Natural killer cell (primary cell): ENCODE results near the gene NEK11. TPM values are rescaled to one million over a fixed set of nuclear protein-coding genes. Genes with fewer than 3 reads are reported as not detected.

Experiments used
- ATAC-seq, 3 donors: fragments of 150-1000 bp in 2 of 3; fragments of 200-7000 bp in 1 of 3; cut with Tn5 transposase; 1 replicate in 1 of 3; 2 replicates in 2 of 3; pipeline ENCODE4 v1.10.0; 2021; ENCODE audit warnings: mild to moderate bottlenecking in 2 of 3, moderate library complexity in 2 of 3
- DNase-seq, 2 donors: peaks; one replicate each; pipeline versions ENCODE4 v3.0.0 to v3.0.0-alpha.2; 2013 to 2021; ENCODE audit warnings: mixed read lengths in 1 of 2
- H3K27ac ChIP-seq: one replicate; pipeline ENCODE4 v1.5.1; 2013; ENCODE audit warnings: mild to moderate bottlenecking, low read length
- H3K27me3 ChIP-seq: one replicate; pipeline ENCODE4 v1.6.1; 2013; ENCODE audit warnings: low read length; ENCODE audit not compliant: control insufficient read depth, insufficient read depth
- H3K36me3 ChIP-seq: one replicate; pipeline ENCODE4 v1.6.1; 2013; ENCODE audit warnings: low read length; ENCODE audit not compliant: control insufficient read depth, insufficient read depth
- H3K4me1 ChIP-seq: one replicate; pipeline ENCODE4 v1.6.1; 2013; ENCODE audit warnings: low read length; ENCODE audit not compliant: control insufficient read depth, insufficient read depth
- H3K4me3 ChIP-seq: one replicate; pipeline ENCODE4 v1.5.1; 2013; ENCODE audit warnings: low read length
- H3K9me3 ChIP-seq: one replicate; pipeline ENCODE4 v1.6.1; 2013; ENCODE audit warnings: low read length; ENCODE audit not compliant: control insufficient read depth, insufficient read depth
- H3K27ac Mint-ChIP-seq, 2 donors: one replicate each; pipeline ENCODE4 v1.8.0; 2022; ENCODE audit warnings: mild to moderate bottlenecking in 2 of 2, mixed read lengths in 2 of 2, moderate library complexity in 1 of 2
- H3K27me3 Mint-ChIP-seq, 2 donors: one replicate each; pipeline ENCODE4 v1.8.0; 2022; ENCODE audit warnings: low read depth in 2 of 2, mixed read lengths in 2 of 2
- H3K36me3 Mint-ChIP-seq: one replicate; pipeline ENCODE4 v1.8.0; 2022; ENCODE audit warnings: mixed read lengths
- H3K4me1 Mint-ChIP-seq, 2 donors: one replicate each; pipeline ENCODE4 v1.8.0; 2022; ENCODE audit warnings: mixed read lengths in 2 of 2
- H3K4me3 Mint-ChIP-seq: one replicate; pipeline ENCODE4 v1.8.0; 2022; ENCODE audit warnings: mild to moderate bottlenecking, moderate library complexity, mixed read lengths
- H3K9me3 Mint-ChIP-seq, 2 donors: one replicate each; pipeline ENCODE4 v1.8.0; 2022; ENCODE audit warnings: mixed read lengths in 2 of 2
- WGBS: methylation state at CpG from one replicate; pipeline ENCODE4 v1.1.7; 2013; ENCODE audit warnings: missing lambda C conversion rate; ENCODE audit not compliant: insufficient coverage; 5-methylcytosine and 5-hydroxymethylcytosine counted together
- intact Hi-C: fragments of 100-400 bp; cut with micrococcal nuclease; formaldehyde crosslinking; loops from one replicate; pipeline ENCODE4 v1.14.2; 2022
- total RNA-seq, 4 donors: library from RNA; stranded (reverse); fragments of 120-200 nt in 1 of 4; gene quantifications; one replicate each; pipeline versions ENCODE4 v1.2.3 to v1.2.4, GENCODE V29; 2013 to 2022
- TF ChIP-seq, protein P1 (sequence below): fragments of 200-600 bp; IDR thresholded peaks from one replicate; pipeline ENCODE4 v1.8.0; 2022; ENCODE audit warnings: antibody characterized with exemption

The NEK11 gene
- total RNA-seq, 3 donors from 2014 or later (not counting 1 experiment from before 2014, with no cell fraction given): 2.6 to 3.6 (median 3.5) TPM

DNA sequence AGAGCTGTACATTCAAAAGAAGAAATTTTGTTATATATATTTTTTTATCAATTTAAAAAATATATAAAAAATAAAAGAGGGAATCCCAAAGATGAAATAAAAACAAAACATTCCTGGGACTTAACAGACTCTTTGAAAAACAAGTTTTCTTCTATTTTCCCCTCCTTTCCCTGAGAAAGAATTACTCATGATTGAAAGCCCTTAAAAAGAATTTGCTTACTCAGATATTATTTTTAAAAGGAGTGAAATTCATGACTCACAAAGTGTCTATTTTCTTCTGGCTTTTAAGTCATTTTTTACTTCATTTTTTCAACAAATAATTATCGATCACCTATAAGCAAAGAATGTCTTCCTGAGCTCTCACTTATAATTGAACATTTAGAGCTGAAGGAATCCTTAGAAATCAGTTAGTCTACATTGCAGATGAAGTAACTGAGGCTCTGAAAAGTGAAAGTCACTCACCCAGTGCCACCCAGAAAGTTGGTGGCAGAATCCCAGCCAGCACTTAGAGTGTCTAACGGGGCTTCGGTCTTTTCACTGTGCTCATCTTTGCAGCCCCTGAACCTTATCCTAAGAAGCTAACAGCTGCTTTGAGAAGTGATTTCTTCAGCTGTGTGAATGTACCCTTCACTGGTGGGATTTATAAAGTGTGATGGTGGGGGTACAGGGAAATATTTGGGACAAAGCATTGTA is 312.4 kb downstream of the NEK11 start:
- WGBS: 98% methylated on average over 2 of the region's 3 CpGs
- TF ChIP-seq, protein P1, sequence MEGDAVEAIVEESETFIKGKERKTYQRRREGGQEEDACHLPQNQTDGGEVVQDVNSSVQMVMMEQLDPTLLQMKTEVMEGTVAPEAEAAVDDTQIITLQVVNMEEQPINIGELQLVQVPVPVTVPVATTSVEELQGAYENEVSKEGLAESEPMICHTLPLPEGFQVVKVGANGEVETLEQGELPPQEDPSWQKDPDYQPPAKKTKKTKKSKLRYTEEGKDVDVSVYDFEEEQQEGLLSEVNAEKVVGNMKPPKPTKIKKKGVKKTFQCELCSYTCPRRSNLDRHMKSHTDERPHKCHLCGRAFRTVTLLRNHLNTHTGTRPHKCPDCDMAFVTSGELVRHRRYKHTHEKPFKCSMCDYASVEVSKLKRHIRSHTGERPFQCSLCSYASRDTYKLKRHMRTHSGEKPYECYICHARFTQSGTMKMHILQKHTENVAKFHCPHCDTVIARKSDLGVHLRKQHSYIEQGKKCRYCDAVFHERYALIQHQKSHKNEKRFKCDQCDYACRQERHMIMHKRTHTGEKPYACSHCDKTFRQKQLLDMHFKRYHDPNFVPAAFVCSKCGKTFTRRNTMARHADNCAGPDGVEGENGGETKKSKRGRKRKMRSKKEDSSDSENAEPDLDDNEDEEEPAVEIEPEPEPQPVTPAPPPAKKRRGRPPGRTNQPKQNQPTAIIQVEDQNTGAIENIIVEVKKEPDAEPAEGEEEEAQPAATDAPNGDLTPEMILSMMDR: no peak
- H3K9me3 ChIP-seq: peaks cover 3% of the 10 kb centered on the region
- Mint-ChIP-seq H3K4me1 (no peaks in the 10 kb centered on the region), H3K9me3 (no peaks in the 10 kb centered on the region), H3K27me3 (peaks cover 0 to 13% of the 10 kb centered on the region in 2 donors), H3K36me3 (no peaks in the 10 kb centered on the region), H3K27ac (no peak overlapping the region), H3K4me3 (no peak overlapping the region)
- intact Hi-C loops: no loop called here
- no peak overlapping the region for H3K4me3 ChIP-seq
- no peak for DNase-seq
- ATAC-seq: no peak
- H3K27me3 ChIP-seq: no peaks in the 10 kb centered on the region
- H3K36me3 ChIP-seq: no peaks in the 10 kb centered on the region
- H3K27ac ChIP-seq: no peak overlapping the region
- no peaks in the 10 kb centered on the region for H3K4me1 ChIP-seq

DNA sequence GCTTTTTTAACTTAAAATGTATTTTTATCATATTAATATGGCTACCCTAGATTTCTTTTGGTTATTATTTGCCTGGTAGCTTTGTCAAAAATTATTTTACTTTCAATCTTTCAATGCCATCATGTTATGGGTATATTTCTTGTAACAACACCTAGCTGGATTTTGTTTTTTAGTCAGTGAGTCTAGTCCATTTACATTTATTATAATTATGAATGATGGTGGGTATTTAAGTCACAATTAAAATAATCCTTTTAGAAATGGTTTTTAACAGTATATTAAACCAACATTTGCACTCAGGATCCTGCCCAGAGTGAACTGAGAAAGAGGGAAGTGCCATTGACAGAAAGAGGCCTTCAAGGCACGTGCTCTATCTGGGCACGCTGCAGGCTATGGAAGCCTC is 315.1 kb downstream of the NEK11 start:
- 100% methylated on average over 2 of the region's 2 CpGs for WGBS
- Mint-ChIP-seq H3K27me3 (peaks cover 0 to 13% of the 10 kb centered on the region in 2 donors), H3K4me3 (no peak overlapping the region), H3K4me1 (no peaks in the 10 kb centered on the region), H3K9me3 (no peaks in the 10 kb centered on the region), H3K36me3 (no peaks in the 10 kb centered on the region), H3K27ac (no peak overlapping the region)
- no peaks in the 10 kb centered on the region for H3K27me3 ChIP-seq
- TF ChIP-seq, protein P1: no peak
- no peaks in the 10 kb centered on the region for H3K36me3 ChIP-seq
- ATAC-seq: no peak
- no peak overlapping the region for H3K4me3 ChIP-seq
- no peaks in the 10 kb centered on the region for H3K4me1 ChIP-seq
- intact Hi-C loops: no loop called here
- H3K27ac ChIP-seq: no peak overlapping the region
- DNase-seq: no peak
- peaks cover 5% of the 10 kb centered on the region for H3K9me3 ChIP-seq

DNA sequence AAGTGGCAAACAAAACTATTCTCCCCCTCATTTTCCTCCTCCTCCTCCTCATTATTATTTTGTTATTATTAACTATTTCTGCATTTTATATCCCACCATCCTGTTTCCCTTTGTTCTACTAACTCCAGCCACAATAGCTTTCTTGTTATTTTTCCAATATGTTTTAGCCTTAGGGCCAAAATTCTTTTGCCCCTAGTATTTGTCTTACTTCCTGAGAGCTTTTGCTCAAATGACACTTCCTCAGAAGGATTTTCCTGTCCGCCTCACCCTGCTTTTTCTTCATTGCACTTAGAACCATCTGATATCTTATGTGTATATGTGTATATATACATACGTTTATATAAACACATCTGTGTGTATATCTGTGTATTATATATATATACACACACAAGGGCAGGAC is 322.2 kb downstream of the NEK11 start:
- peaks cover 0 to 2% of the 10 kb centered on the region in 2 donors for H3K27me3 Mint-ChIP-seq
- ATAC-seq: no peak
- H3K36me3 Mint-ChIP-seq: no peaks in the 10 kb centered on the region

More for the DNA sequence above, 322.2 kb downstream of the NEK11 start:
- H3K27me3 ChIP-seq: no peaks in the 10 kb centered on the region
- H3K4me3 ChIP-seq: no peak overlapping the region
- no peaks in the 10 kb centered on the region for H3K4me1 ChIP-seq
- peaks cover 3% of the 10 kb centered on the region for H3K9me3 ChIP-seq
- no peak for DNase-seq
- no peak overlapping the region for H3K4me3 Mint-ChIP-seq
- no peaks in the 10 kb centered on the region for H3K9me3 Mint-ChIP-seq
- TF ChIP-seq, protein P1: no peak
- H3K4me1 Mint-ChIP-seq: no peaks in the 10 kb centered on the region
- H3K27ac Mint-ChIP-seq: no peak overlapping the region
- H3K27ac ChIP-seq: no peak overlapping the region
- WGBS: no CpG with 5 or more reads among the region's 2 CpGs
- no peaks in the 10 kb centered on the region for H3K36me3 ChIP-seq
- intact Hi-C loops: no loop called here
